Heart left ventricle (tissue), 16 donors: ENCODE data around the gene OR13C9. TPM values are rescaled to one million over a fixed set of nuclear protein-coding genes. Genes with fewer than 3 reads are reported as not detected.

ENCODE experiments used
- ATAC-seq, 4 donors: fragments of 200-7000 bp; cut with Tn5 transposase; one replicate each; pipeline ENCODE4 v1.9.1; 2020 to 2022; ENCODE audit warnings: moderate library complexity in 4 of 4, mild to moderate bottlenecking in 3 of 4, moderate number of reproducible peaks in 1 of 4
- DNase-seq, 5 donors: peaks; one replicate each; pipeline ENCODE4 v3.0.0-alpha.2; 2020
- H3K27ac ChIP-seq, 12 donors: fragments of 200-600 bp; sonication (generic) in 4 of 12; one replicate each; pipeline versions ENCODE4 v1.5.0 to v1.8.0; 2016 to 2022; ENCODE audit warnings: mild to moderate bottlenecking in 2 of 12
- H3K27me3 ChIP-seq, 9 donors: fragments of 200-600 bp; sonication (generic) in 2 of 9; one replicate each; pipeline versions ENCODE4 v1.5.1 to v1.8.0; 2016 to 2022; ENCODE audit warnings: mild to moderate bottlenecking in 3 of 9
- H3K36me3 ChIP-seq, 9 donors: fragments of 200-600 bp; sonication (generic) in 2 of 9; one replicate each; pipeline versions ENCODE4 v1.5.0 to v1.8.0; 2018 to 2022; ENCODE audit warnings: mild to moderate bottlenecking in 2 of 9
- H3K4me1 ChIP-seq, 12 donors: fragments of 200-600 bp; sonication (generic) in 4 of 12; one replicate each; pipeline versions ENCODE4 v1.5.0 to v1.8.0; 2016 to 2022; ENCODE audit warnings: mild to moderate bottlenecking in 3 of 12
- H3K4me3 ChIP-seq, 12 donors: fragments of 200-600 bp; sonication (generic) in 4 of 12; one replicate each; pipeline versions ENCODE4 v1.5.0 to v1.8.0; 2017 to 2022; ENCODE audit warnings: mild to moderate bottlenecking in 9 of 12, moderate library complexity in 4 of 12
- H3K9me3 ChIP-seq, 12 donors: fragments of 200-600 bp; sonication (generic) in 4 of 12; one replicate each; pipeline versions ENCODE4 v1.5.0 to v1.8.0; 2016 to 2022; ENCODE audit warnings: mild to moderate bottlenecking in 1 of 12
- CTCF ChIP-seq, 12 donors: fragments of 200-600 bp; sonication (generic) in 4 of 12; IDR thresholded peaks; one replicate each; pipeline versions ENCODE4 v1.5.0 to v1.8.0; 2018 to 2022; ENCODE audit warnings: antibody characterized with exemption in 12 of 12, mild to moderate bottlenecking in 5 of 12
- POLR2A ChIP-seq, 2 donors: fragments of 450-650 bp; IDR thresholded peaks; one replicate each; pipeline ENCODE4 v1.6.1; 2017; ENCODE audit warnings: antibody characterized with exemption in 2 of 2, mild to moderate bottlenecking in 2 of 2, moderate library complexity in 2 of 2
- WGBS, 4 donors: extraction: QIAGEN DNeasy Blood & Tissue Kit in 2 of 4; methylation state at CpG; one replicate each; pipeline versions ENCODE4 v1.1.5 to v1.1.7; 2013 to 2018; 5-methylcytosine and 5-hydroxymethylcytosine counted together
- intact Hi-C, 10 donors: fragments of 100-400 bp; cut with DNase I; formaldehyde crosslinking; loops; one replicate each; pipeline versions ENCODE4 v1.11.1 to v1.14.2; 2022
- polyA plus RNA-seq, 2 donors: library from polyadenylated mRNA; stranded (reverse); fragments of 200-250 nt; gene quantifications; one replicate each; pipeline ENCODE4 v1.2.3, GENCODE V29; 2013
- total RNA-seq, 9 donors: library from RNA; depleted of rRNA in 2 of 9; stranded (reverse); fragments of >200 nt in 2 of 9; fragmentation: NEBNext Ultra II Directional in 3 of 9; extraction: Animal tissue kit (Norgen Biotek cat#: 25700) in 3 of 9; gene quantifications; one replicate each; pipeline versions ENCODE4 v1.1.0 to v1.2.4, GENCODE V29; 2016 to 2023
- donor health status: ischemic (EF 13 %, LVEDD 7.1; RV severe dilation, severe dysfunction).
- donor health status: healthy with polysubstance abuse.
- donor health status: DM: no; HTN: yes; CAD: no.
- donor health status: DM: no; HTN: no; CAD: no.
- donor health status: ischemic (EF 25% LVEDD 6.9; RV normal size, moderate dysfunction).
- donor health status: ischemic (EF 25% LVEDD 5.7; RV mildly dilated, moderate dysfunction).
- donor health status: healthy.
- donor health status: DM: yes; HTN: yes; CAD: no.
- donor health status: ischemic (EF 35%, LVEDD 5.7; RV mildly dilated, moderate dysfunction).
- donor health status: nonischemic (EF 11% LVEDD 7.7; RV severe dilation, severe dysfunction).
- donor health status: DM: yes; HTN: yes; CAD: no.
- donor health status: PGD.
- donor health status: ischemic (EF 29% LVEDD 5.4; RV normal size, mild dysfunction).
- donor health status: nonischemic (EF 23%, LVEDD 6.1; RV moderate dilation, normal function).

Gene OR13C9
- total and polyA plus RNA-seq, 11 donors = not detected

DNA sequence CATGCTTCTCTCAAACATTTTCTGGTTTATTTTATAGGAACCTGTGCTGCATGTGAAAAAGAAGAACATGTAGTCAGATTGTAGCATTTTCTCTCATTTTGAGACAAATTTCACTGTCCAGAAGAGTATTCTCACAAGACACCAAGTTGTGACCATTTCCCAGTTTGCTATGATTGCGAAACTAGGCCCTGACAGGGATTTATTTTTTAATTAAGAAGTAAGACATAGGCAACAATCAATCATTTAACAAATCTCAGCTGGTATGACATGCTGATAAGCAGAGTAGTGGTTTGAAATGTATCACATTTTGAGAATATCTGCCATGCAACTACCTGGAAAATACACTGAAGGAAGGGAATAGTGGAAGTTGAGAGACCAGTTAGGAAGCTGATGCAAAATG lies 37.4 kb downstream of the OR13C9 start:
- ATAC-seq = no peak
- Histone ChIP-seq H3K27ac (no peak overlapping the region), H3K36me3 (no peaks in the 10 kb centered on the region), H3K4me1 (no peaks in the 10 kb centered on the region), H3K4me3 (no peak overlapping the region), H3K9me3 (no peaks in the 10 kb centered on the region), H3K27me3 (no peaks in the 10 kb centered on the region)
- TF ChIP-seq POLR2A (IDR thresholded peaks at IDR 0.05) = no peak
- TF ChIP-seq CTCF (IDR thresholded peaks at IDR 0.05) = no peak
- intact Hi-C loops = no loop called here
- 81 to 90% (median 86%) methylated on average over 1 of the region's 1 CpG for WGBS, 4 donors
- DNase-seq = no peak

- 78 to 86% (median 83%) methylated on average over 5 of the region's 5 CpGs for WGBS, 4 donors
These were observed 40.7 kb downstream of the OR13C9 start for GRCh38 chr9:104577263-104577662.

GRCh38 chr9:104575456-104575855 lies 42.5 kb downstream of the OR13C9 start:
- peaks cover 0 to 23% (median 0%) of the 10 kb centered on the region in 12 donors for H3K9me3 ChIP-seq
- H3K4me3 ChIP-seq = no peak overlapping the region
- intact Hi-C loops = no loop called here
- 64 to 79% (median 69%) methylated on average over 2 of the region's 2 CpGs for WGBS, 4 donors
- DNase-seq (no peak), ATAC-seq (no peak)
- H3K27ac ChIP-seq = no peak overlapping the region
- no peaks in the 10 kb centered on the region for H3K36me3 ChIP-seq
- no peaks in the 10 kb centered on the region for H3K27me3 ChIP-seq
- TF ChIP-seq POLR2A (IDR thresholded peaks at IDR 0.05) (no peak), CTCF (IDR thresholded peaks at IDR 0.05) (no peak)
- no peaks in the 10 kb centered on the region for H3K4me1 ChIP-seq

More at GRCh38 chr9:104577263-104577662, 40.7 kb downstream of the OR13C9 start:
- H3K4me3 ChIP-seq = no peak overlapping the region
- no peak overlapping the region for H3K27ac ChIP-seq
- no peaks in the 10 kb centered on the region for H3K36me3 ChIP-seq
- no peak for TF ChIP-seq POLR2A (IDR thresholded peaks at IDR 0.05)
- no peak for TF ChIP-seq CTCF (IDR thresholded peaks at IDR 0.05)
- intact Hi-C loops = no loop called here
- no peaks in the 10 kb centered on the region for H3K27me3 ChIP-seq
- ATAC-seq (no peak), DNase-seq (no peak)
- H3K4me1 ChIP-seq = no peaks in the 10 kb centered on the region
- H3K9me3 ChIP-seq = peaks cover 0 to 12% (median 0%) of the 10 kb centered on the region in 12 donors

DNA sequence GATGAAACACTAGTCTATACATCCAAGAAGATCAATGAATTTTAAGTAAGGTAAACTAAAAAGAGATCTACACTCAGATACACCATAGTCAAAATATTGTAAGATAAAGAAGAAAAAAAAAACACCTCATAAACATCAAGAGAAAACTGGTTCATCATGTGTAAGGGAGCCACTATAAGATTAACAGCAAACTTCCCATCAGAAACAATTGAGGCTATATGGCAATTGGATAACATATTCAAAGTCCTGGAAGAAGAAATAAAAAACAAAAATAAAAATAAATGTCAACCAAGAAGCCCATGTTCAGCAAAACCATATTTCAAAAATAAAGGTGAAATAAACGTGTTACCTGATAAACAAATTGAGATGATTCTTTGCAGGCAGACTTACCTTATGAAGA lies 45.4 kb downstream of the OR13C9 start:
- H3K9me3 ChIP-seq = peaks cover 0 to 23% (median 0%) of the 10 kb centered on the region in 12 donors
- TF ChIP-seq CTCF (IDR thresholded peaks at IDR 0.05) (no peak), POLR2A (IDR thresholded peaks at IDR 0.05) (no peak)
- 53 to 67% (median 59%) methylated on average over 1 of the region's 1 CpG for WGBS, 4 donors
- no peak for DNase-seq
- ATAC-seq = no peak
- H3K4me1 ChIP-seq = no peaks in the 10 kb centered on the region
- no peak overlapping the region for H3K27ac ChIP-seq
- H3K4me3 ChIP-seq = no peak overlapping the region
- H3K36me3 ChIP-seq = no peaks in the 10 kb centered on the region
- intact Hi-C loops = no loop called here
- no peaks in the 10 kb centered on the region for H3K27me3 ChIP-seq
